ENCODE results near the gene GPT2. TPM values are rescaled to one million over a fixed set of nuclear protein-coding genes. Genes with fewer than 3 reads are reported as not detected.

Gene GPT2
- total RNA-seq, 3 donors from 2014 or later: 9.2 to 20.8 (median 10.5) TPM

DNA sequence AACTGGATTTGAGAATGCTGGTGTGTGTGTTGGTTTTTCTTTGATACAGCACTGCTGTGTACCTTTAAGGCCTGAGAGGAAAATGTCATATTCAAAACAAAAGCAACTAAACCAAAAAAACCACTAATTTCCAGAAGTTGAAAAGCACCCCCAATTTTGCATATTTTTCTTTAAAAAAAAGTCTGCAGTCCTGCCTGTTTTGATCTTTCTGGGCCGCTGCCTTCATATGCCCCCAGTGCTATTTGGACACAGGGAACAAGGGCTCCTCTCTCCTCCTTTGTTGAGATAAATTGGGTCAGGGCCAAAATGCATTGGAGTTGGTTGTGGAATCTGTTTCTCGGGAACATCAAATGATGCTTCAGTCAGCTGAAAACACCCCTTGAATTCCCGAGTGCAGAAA lies 26.9 kb downstream of the GPT2 start:
- no peaks in the 10 kb centered on the region for H3K9me3 ChIP-seq
- H3K36me3 ChIP-seq (ENCODE audit: low read depth): no peaks in the 10 kb centered on the region
- no peak overlapping the region for H3K4me3 ChIP-seq
- no peak for DNase-seq
- TF ChIP-seq, protein P1, sequence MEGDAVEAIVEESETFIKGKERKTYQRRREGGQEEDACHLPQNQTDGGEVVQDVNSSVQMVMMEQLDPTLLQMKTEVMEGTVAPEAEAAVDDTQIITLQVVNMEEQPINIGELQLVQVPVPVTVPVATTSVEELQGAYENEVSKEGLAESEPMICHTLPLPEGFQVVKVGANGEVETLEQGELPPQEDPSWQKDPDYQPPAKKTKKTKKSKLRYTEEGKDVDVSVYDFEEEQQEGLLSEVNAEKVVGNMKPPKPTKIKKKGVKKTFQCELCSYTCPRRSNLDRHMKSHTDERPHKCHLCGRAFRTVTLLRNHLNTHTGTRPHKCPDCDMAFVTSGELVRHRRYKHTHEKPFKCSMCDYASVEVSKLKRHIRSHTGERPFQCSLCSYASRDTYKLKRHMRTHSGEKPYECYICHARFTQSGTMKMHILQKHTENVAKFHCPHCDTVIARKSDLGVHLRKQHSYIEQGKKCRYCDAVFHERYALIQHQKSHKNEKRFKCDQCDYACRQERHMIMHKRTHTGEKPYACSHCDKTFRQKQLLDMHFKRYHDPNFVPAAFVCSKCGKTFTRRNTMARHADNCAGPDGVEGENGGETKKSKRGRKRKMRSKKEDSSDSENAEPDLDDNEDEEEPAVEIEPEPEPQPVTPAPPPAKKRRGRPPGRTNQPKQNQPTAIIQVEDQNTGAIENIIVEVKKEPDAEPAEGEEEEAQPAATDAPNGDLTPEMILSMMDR (IDR thresholded peaks at IDR 0.05): no peak
- no peak for ATAC-seq
- no peaks in the 10 kb centered on the region for H3K4me1 ChIP-seq (ENCODE audit: low read depth)
- intact Hi-C loops (cut with DNase I, micrococcal nuclease): no loop called here

DNA sequence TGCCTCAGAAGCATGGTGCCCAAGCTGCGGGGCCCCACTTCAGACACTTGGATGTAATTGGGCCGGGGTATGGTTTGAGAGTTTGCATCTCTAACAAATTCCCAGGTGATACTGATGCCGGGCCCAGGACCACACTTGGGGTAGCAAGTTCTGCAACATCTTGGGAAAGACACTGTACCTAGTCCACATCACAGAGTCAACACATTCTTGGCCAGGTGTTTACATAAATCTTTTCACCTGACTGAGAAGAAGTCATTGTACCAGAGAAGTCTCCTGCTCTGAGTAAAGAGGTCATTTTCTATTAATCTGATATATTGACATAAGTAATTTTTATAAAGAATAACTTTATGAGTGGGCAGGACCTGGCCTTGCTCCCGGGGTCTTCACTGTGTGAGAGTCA lies 27.5 kb downstream of the GPT2 start:
- TF ChIP-seq, protein P1 (IDR thresholded peaks at IDR 0.05): no peak
- Histone ChIP-seq H3K4me3 (no peak overlapping the region), H3K4me1 (ENCODE audit: low read depth) (no peaks in the 10 kb centered on the region), H3K9me3 (no peaks in the 10 kb centered on the region), H3K36me3 (ENCODE audit: low read depth) (no peaks in the 10 kb centered on the region)
- ATAC-seq (no peak), DNase-seq (no peak)
- intact Hi-C loops (cut with DNase I, micrococcal nuclease): no loop called here

DNA sequence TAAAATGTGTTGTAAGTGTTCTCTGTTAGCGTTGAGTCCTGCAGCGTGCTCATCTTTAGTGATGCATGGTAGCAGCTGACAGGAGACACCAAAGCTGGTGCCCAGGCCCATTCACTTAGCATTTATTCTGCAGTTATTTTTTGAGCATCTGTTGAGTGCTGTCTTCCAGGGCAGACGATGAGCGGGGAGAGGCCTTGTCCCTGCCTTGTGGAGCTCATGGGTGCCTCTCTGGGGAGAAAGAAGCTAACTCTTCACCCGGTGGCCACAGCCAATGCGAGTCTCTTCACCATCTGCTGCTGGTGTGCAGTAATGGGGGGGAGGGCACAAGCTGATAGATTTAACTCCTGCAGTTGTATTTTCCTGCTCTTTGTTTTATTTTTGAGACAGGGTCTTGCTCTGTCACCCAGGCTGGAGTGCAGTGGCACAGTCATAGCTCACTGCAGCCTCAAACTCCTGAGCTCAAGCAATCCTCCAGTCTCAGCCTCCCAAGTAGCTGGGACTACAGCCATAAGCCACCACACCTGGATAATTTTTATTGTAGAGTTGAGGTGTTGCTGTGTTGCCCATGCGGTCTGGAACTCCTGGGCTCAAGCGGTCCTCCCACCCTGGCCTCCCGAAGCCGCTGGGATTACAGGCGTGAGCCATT lies 30.5 kb downstream of the GPT2 start:
- intact Hi-C loops (cut with DNase I, micrococcal nuclease): no loop called here
- Histone ChIP-seq H3K4me1 (ENCODE audit: low read depth) (no peaks in the 10 kb centered on the region), H3K36me3 (ENCODE audit: low read depth) (no peaks in the 10 kb centered on the region), H3K9me3 (no peaks in the 10 kb centered on the region), H3K4me3 (no peak overlapping the region)
- no peak for ATAC-seq
- TF ChIP-seq, protein P1 (IDR thresholded peaks at IDR 0.05): no peak
- no peak for DNase-seq

DNA sequence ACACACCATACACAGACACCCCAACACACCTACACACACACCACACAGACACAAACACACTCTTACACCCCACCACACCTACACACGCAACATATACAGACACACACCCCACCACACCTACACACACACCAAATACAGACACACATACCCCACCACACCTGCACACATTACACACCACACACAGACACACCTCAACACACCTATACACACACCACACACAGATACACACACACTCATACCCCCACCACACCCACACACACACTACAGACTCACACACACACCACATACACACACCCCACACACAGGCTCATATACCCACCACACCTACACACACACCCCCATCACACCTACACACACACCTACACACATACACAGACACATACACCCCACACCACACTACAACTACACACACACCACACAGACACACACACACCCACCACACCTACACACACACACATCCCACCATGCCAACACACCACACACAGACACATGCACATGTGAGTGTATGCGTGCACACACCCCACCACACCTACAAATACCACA lies 31.4 kb downstream of the GPT2 start:
- Histone ChIP-seq H3K4me1 (ENCODE audit: low read depth) (peaks cover 4% of the 10 kb centered on the region), H3K36me3 (ENCODE audit: low read depth) (no peaks in the 10 kb centered on the region), H3K4me3 (no peak overlapping the region), H3K9me3 (no peaks in the 10 kb centered on the region)
- intact Hi-C loops (cut with DNase I, micrococcal nuclease): no loop called here
- ATAC-seq (no peak), DNase-seq (no peak)
- TF ChIP-seq, protein P1 (IDR thresholded peaks at IDR 0.05): no peak

DNA sequence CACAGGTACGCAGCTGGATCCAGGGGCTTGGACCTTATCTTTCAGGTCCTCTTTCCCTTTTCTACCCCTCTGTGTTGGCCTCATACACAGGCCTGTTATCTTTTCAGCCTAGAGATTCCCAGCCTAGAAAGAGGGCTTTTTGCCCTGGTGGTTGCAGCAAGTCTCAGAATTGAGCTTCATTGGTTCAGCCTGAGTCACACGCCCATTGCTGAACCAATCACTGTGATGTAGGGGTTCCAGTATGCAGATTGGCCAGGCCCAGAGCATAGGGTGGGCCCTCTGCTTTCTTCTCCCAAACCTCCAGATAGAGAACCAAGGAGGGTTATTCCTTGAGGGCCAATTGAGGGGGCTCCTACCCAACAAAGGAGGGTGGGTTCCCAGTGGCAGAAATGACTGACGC lies 32.8 kb downstream of the GPT2 start:
- intact Hi-C loops (cut with DNase I, micrococcal nuclease): no loop called here
- Histone ChIP-seq H3K4me1 (ENCODE audit: low read depth) (peaks cover 11% of the 10 kb centered on the region), H3K9me3 (no peaks in the 10 kb centered on the region), H3K4me3 (no peak overlapping the region), H3K36me3 (ENCODE audit: low read depth) (no peaks in the 10 kb centered on the region)
- TF ChIP-seq, protein P1 (IDR thresholded peaks at IDR 0.05): no peak
- ATAC-seq: no peak
- DNase-seq: no peak
